IMR-90 (cell line): ENCODE data around the gene SIPA1L3. TPM values are rescaled to one million over a fixed set of nuclear protein-coding genes. Genes with fewer than 3 reads are reported as not detected.
A peak's percentile ranks its signal among the peaks of the same experiment; 100 is the strongest.

ENCODE experiments used
- ATAC-seq: fragments of 200-7000 bp; cut with Tn5 transposase; 2 replicates; pipeline ENCODE4 v1.9.1; 2020; ENCODE audit warnings: low read depth, mild to moderate bottlenecking, moderate library complexity
- BruUV-seq: library from RNA; stranded (reverse); fragments of 400-500 nt; replicated peaks from 2 replicates; lab custom pipeline; 2021; lab: Mats Ljungman, UMichigan
- CTCF ChIA-PET: fragments of 300-600 bp; formaldehyde crosslinking; extraction: SDS; loops from one replicate; lab custom pipeline; 2021; ENCODE audit warnings: antibody characterized with exemption; lab: Yijun Ruan, JAX
- POLR2A ChIA-PET: fragments of 300-600 bp; sonication (Branson Sonifier 250); formaldehyde crosslinking; loops from one replicate; lab custom pipeline; 2022; ENCODE audit warnings: antibody characterized with exemption; ENCODE audit not compliant: unreplicated experiment; lab: Charles Lee
- DNase-seq: peaks from one replicate; pipeline ENCODE4 v3.0.0; 2013
- H2AFZ ChIP-seq: replicated peaks from 2 replicates; pipeline ENCODE3; 2013; ENCODE audit warnings: low read length, mild to moderate bottlenecking; ENCODE audit not compliant: poor library complexity
- H2AK5ac ChIP-seq: 2 replicates; pipeline ENCODE4 v1.6.1; 2013; ENCODE audit warnings: low read depth, low read length, inconsistent platforms
- H2AK9ac ChIP-seq: replicated peaks from 2 replicates; pipeline ENCODE3; 2013; ENCODE audit warnings: mild to moderate bottlenecking, low read depth, low read length, moderate library complexity; ENCODE audit not compliant: poor library complexity
- H2BK120ac ChIP-seq: 2 replicates; pipeline ENCODE4 v1.6.1; 2013; ENCODE audit warnings: low read depth, low read length, inconsistent platforms
- H2BK15ac ChIP-seq: 3 replicates; pipeline ENCODE4 v1.6.1; 2013; ENCODE audit warnings: low read depth, low read length, inconsistent platforms
- H2BK20ac ChIP-seq: 2 replicates; pipeline ENCODE4 v1.6.1; 2013; ENCODE audit warnings: low read depth, mild to moderate bottlenecking, inconsistent platforms, low read length, moderate library complexity
- H2BK5ac ChIP-seq: 2 replicates; pipeline ENCODE4 v1.6.1; 2013; ENCODE audit warnings: mild to moderate bottlenecking, low read depth, low read length, inconsistent platforms; ENCODE audit not compliant: poor library complexity, severe bottlenecking
- H3K14ac ChIP-seq: replicated peaks from 2 replicates; pipeline ENCODE4 v1.6.1; 2013; ENCODE audit warnings: low read depth, low read length, inconsistent platforms
- H3K18ac ChIP-seq: 2 replicates; pipeline ENCODE4 v1.6.1; 2013; ENCODE audit warnings: low read depth, low read length, control low read depth
- H3K23ac ChIP-seq: 2 replicates; pipeline ENCODE4 v1.6.1; 2013; ENCODE audit warnings: low read depth, low read length, inconsistent platforms
- H3K27ac ChIP-seq: 2 replicates; pipeline ENCODE4 v1.5.1; 2013; ENCODE audit warnings: mild to moderate bottlenecking, control low read depth, low read length; ENCODE audit not compliant: insufficient read depth
- H3K27me3 ChIP-seq: 2 replicates; pipeline ENCODE4 v1.6.1; 2013; ENCODE audit warnings: low read length; ENCODE audit not compliant: control insufficient read depth, insufficient read depth
- H3K36me3 ChIP-seq: 2 replicates; pipeline ENCODE4 v1.6.1; 2013; ENCODE audit warnings: low read length, mixed read lengths; ENCODE audit not compliant: control insufficient read depth, insufficient read depth
- H3K4ac ChIP-seq: 2 replicates; pipeline ENCODE4 v1.6.1; 2013; ENCODE audit warnings: low read depth, low read length, inconsistent platforms
- H3K4me1 ChIP-seq: 2 replicates; pipeline ENCODE4 v1.6.1; 2013; ENCODE audit warnings: low read length, mixed read lengths; ENCODE audit not compliant: control insufficient read depth, insufficient read depth
- H3K4me2 ChIP-seq: 2 replicates; pipeline ENCODE4 v1.6.1; 2013; ENCODE audit warnings: low read depth, mild to moderate bottlenecking, control low read depth, low read length, moderate library complexity
- H3K4me3 ChIP-seq: 2 replicates; pipeline ENCODE4 v1.5.1; 2013; ENCODE audit warnings: low read depth, mild to moderate bottlenecking, control low read depth, low read length, moderate library complexity; ENCODE audit not compliant: insufficient read depth
- H3K56ac ChIP-seq: 2 replicates; pipeline ENCODE4 v1.6.1; 2013; ENCODE audit warnings: low read length, inconsistent platforms; ENCODE audit not compliant: insufficient read depth; ENCODE audit errors: extremely low read depth
- H3K79me1 ChIP-seq, 2 experiments: 2 replicates each; pipeline ENCODE4 v1.6.1; 2013; ENCODE audit warnings: low read length in 2 of 2, inconsistent platforms in 1 of 2, low read depth in 1 of 2
- H3K9ac ChIP-seq: 2 replicates; pipeline ENCODE4 v1.6.1; 2013; ENCODE audit warnings: low read depth, low read length, control low read depth
- H3K9me1 ChIP-seq: 2 replicates; pipeline ENCODE4 v1.6.1; 2013; ENCODE audit warnings: low read length, inconsistent platforms; ENCODE audit not compliant: insufficient read depth
- H3K9me3 ChIP-seq: 2 replicates; pipeline ENCODE4 v1.6.1; 2013; ENCODE audit warnings: low read length; ENCODE audit not compliant: control insufficient read depth, insufficient read depth
- H4K20me1 ChIP-seq: 2 replicates; pipeline ENCODE4 v1.6.1; 2013; ENCODE audit warnings: low read length, inconsistent platforms; ENCODE audit not compliant: insufficient read depth
- H4K5ac ChIP-seq: 2 replicates; pipeline ENCODE4 v1.6.1; 2013; ENCODE audit warnings: mild to moderate bottlenecking, low read depth, low read length, control low read depth
- H4K8ac ChIP-seq, 2 experiments: 2 replicates each; pipeline ENCODE4 v1.6.1; 2013; ENCODE audit warnings: low read depth in 2 of 2, low read length in 2 of 2, control low read depth in 1 of 2, inconsistent platforms in 1 of 2
- H4K91ac ChIP-seq: 2 replicates; pipeline ENCODE4 v1.6.1; 2013; ENCODE audit warnings: low read depth, low read length, inconsistent platforms; ENCODE audit not compliant: insufficient read depth
- BHLHE40 ChIP-seq: fragments of 150-350 bp; IDR thresholded peaks from 2 replicates; pipeline ENCODE4 v1.6.1; 2016; ENCODE audit warnings: mild to moderate bottlenecking, low read depth, low read length
- CEBPB ChIP-seq: IDR thresholded peaks from 2 replicates; pipeline ENCODE4 v1.6.1; 2012; ENCODE audit warnings: low read depth, low read length, improper control_type of control experiment
- CHD1 ChIP-seq: IDR thresholded peaks from 2 replicates; pipeline ENCODE4 v1.6.1; 2012; ENCODE audit warnings: low read depth, low read length, improper control_type of control experiment
- CTCF ChIP-seq: conservative IDR thresholded peaks from 2 replicates; pipeline ENCODE4 v1.5.1; 2012; ENCODE audit warnings: mild to moderate bottlenecking, low read depth, low read length, improper control_type of control experiment
- ELK1 ChIP-seq: fragments of 150-350 bp; IDR thresholded peaks from 2 replicates; pipeline ENCODE4 v1.6.1; 2016; ENCODE audit warnings: low read depth, mild to moderate bottlenecking, low read length, moderate library complexity, borderline replicate concordance
- FOS ChIP-seq: fragments of 150-350 bp; IDR thresholded peaks from 2 replicates; pipeline ENCODE4 v1.6.1; 2016; ENCODE audit warnings: low read depth, low read length
- MAFK ChIP-seq: IDR thresholded peaks from 2 replicates; pipeline ENCODE4 v1.6.1; 2012; ENCODE audit warnings: low read depth, low read length, improper control_type of control experiment
- MAZ ChIP-seq: IDR thresholded peaks from 2 replicates; pipeline ENCODE4 v1.6.1; 2012; ENCODE audit warnings: low read depth, mild to moderate bottlenecking, low read length, improper control_type of control experiment, moderate library complexity, borderline replicate concordance
- MXI1 ChIP-seq: IDR thresholded peaks from 2 replicates; pipeline ENCODE4 v1.6.1; 2012; ENCODE audit warnings: low read depth, mild to moderate bottlenecking, low read length, moderate library complexity, borderline replicate concordance
- NFE2L2 ChIP-seq: fragments of 150-350 bp; IDR thresholded peaks from 2 replicates; pipeline ENCODE4 v1.6.1; 2016; ENCODE audit warnings: low read depth, mild to moderate bottlenecking, low read length
- POLR2A ChIP-seq: IDR thresholded peaks from 2 replicates; pipeline ENCODE4 v1.6.1; 2012; ENCODE audit warnings: mild to moderate bottlenecking, low read depth, low read length
- RAD21 ChIP-seq: IDR thresholded peaks from 2 replicates; pipeline ENCODE4 v1.6.1; 2012; ENCODE audit warnings: low read length, improper control_type of control experiment
- RCOR1 ChIP-seq: IDR thresholded peaks from 2 replicates; pipeline ENCODE4 v1.6.1; 2012; ENCODE audit warnings: mild to moderate bottlenecking, low read length, improper control_type of control experiment; ENCODE audit not compliant: insufficient replicate concordance
- RFX5 ChIP-seq: IDR thresholded peaks from 2 replicates; pipeline ENCODE4 v1.8.0; 2012; ENCODE audit warnings: low read depth, mild to moderate bottlenecking, low read length, moderate library complexity
- SMC3 ChIP-seq: fragments of 150-350 bp; IDR thresholded peaks from 2 replicates; pipeline ENCODE4 v1.6.1; 2016; ENCODE audit warnings: low read depth, mild to moderate bottlenecking, antibody characterized with exemption, low read length, moderate library complexity
- USF2 ChIP-seq: fragments of 150-350 bp; IDR thresholded peaks from 2 replicates; pipeline ENCODE4 v1.6.1; 2017; ENCODE audit warnings: mild to moderate bottlenecking, antibody characterized with exemption, low read length, low read depth
- WGBS, 2 experiments: methylation state at CpG; one replicate each; pipeline versions ENCODE4 v1.1.5 to v1.1.7; 2013; ENCODE audit warnings: missing lambda C conversion rate in 2 of 2; ENCODE audit not compliant: insufficient read length in 1 of 2; ENCODE audit errors: extremely low coverage in 2 of 2; 5-methylcytosine and 5-hydroxymethylcytosine counted together
- dilution Hi-C: fragments of 300-500 bp; cut with HindIII; formaldehyde crosslinking; loops from one replicate; pipeline ENCODE4 v1.14.3; 2018; ENCODE audit warnings: low sequenced_read_pairs; ENCODE audit not compliant: unreplicated experiment
- in situ Hi-C: fragments of 300-500 bp; cut with MboI; formaldehyde crosslinking; loops from 3 replicates; pipeline ENCODE4 v1.14.3; 2019; ENCODE audit warnings: low sequenced_read_pairs, inconsistent platforms, mixed read lengths
- intact Hi-C: fragments of 100-400 bp; cut with micrococcal nuclease; formaldehyde crosslinking; loops from 2 replicates; pipeline ENCODE4 v1.10.0; 2022
- polyA plus RNA-seq, 3 experiments: library from polyadenylated mRNA; depleted of rRNA; stranded (reverse); fragments of >200 nt; gene quantifications; 2 replicates each; pipeline ENCODE4 v1.2.3, GENCODE V29; 2012; ENCODE audit warnings: low replicate concordance in 1 of 3
- total RNA-seq: library from RNA; depleted of rRNA; stranded (reverse); fragments of >200 nt; gene quantifications from 2 replicates; pipeline ENCODE4 v1.2.3, GENCODE V29; 2012

Gene SIPA1L3
- total and polyA plus RNA-seq, 2 of the 4 experiments (the other 2 are of a cell fraction): 4.1 to 9.4 TPM

GRCh38 chr19:37942516-37942902 lies 35.5 kb downstream of the SIPA1L3 start:
- ATAC-seq: no peak
- no TSS peak for BruUV-seq
- 89% methylated on average over 4 of the region's 6 CpGs; no CpG with 5 or more reads in 1 of the 2 experiments for WGBS, 2 experiments
- TF ChIP-seq POLR2A (no peak), MAZ (no peak), NFE2L2 (no peak), BHLHE40 (no peak), RFX5 (no peak), ELK1 (no peak), CHD1 (no peak), FOS (no peak), MXI1 (no peak), SMC3 (no peak), RAD21 (no peak), MAFK (no peak), RCOR1 (no peak), CTCF (no peak), USF2 (no peak), CEBPB (no peak)
- Histone ChIP-seq H2AFZ (no peak overlapping the region), H3K9me1 (peaks cover 5% of the 10 kb centered on the region), H3K4me3 (no peak overlapping the region), H3K56ac (no peak overlapping the region), H2BK20ac (no peak overlapping the region), H3K27me3 (no peaks in the 10 kb centered on the region), H3K18ac (no peak overlapping the region), H3K23ac (no peak overlapping the region), H3K4me1 (0 out of 2 replicates have a peak, but pooled peaks cover 1% of the 10 kb centered on the region), H3K14ac (no peak overlapping the region), H2AK5ac (0 out of 2 replicates have a peak overlapping the region, but pooled peaks have one; percentile 30), H3K36me3 (peaks cover 3% of the 10 kb centered on the region; the same call in 1 of the 2 replicates), H4K91ac (no peak overlapping the region), H2BK5ac (no peak overlapping the region), H2AK9ac (no peak overlapping the region), H3K9me3 (no peaks in the 10 kb centered on the region), H3K27ac (no peak overlapping the region), H3K4me2 (no peak overlapping the region), H3K79me1 (peaks cover 48 to 79% of the 10 kb centered on the region in 2 experiments), H2BK120ac (no peak overlapping the region), H4K20me1 (peaks cover 3% of the 10 kb centered on the region; the same call in 1 of the 2 replicates), H4K5ac (no peak overlapping the region), H4K8ac (no peak overlapping the region), H3K9ac (no peak overlapping the region), H2BK15ac (no peak overlapping the region), H3K4ac (no peak overlapping the region)
- dilution Hi-C loops: no loop called here
- intact Hi-C loops: no loop called here
- ChIA-PET CTCF (no interaction called here), POLR2A (no interaction called here)
- in situ Hi-C loops: no loop called here
- no peak for DNase-seq
